CD4-positive, alpha-beta T cell treated with Interleukin-17A for 4 hours (primary cell): ENCODE data around the gene MRPL43.
A peak's percentile ranks its signal among the peaks of the same experiment; 100 is the strongest.
"Not testable (repeated sequence)": the region's sequence is repeated elsewhere in the genome, so short reads cannot be mapped to it uniquely, and the experiment has no call there.

Experiments
- DNase-seq: peaks from one replicate; pipeline ENCODE4 v3.0.0-alpha.2; 2020; ENCODE audit warnings: mixed read lengths

Gene MRPL43

GRCh38 chr10:100986952-100987684, at the start of gene MRPL43, which contains the start of gene TWNK:
Gene MRPL43, minus strand, starts transcription at chr10:100987497. Its CDS starts 54 bp downstream, at chr10:100987443.
Gene TWNK, plus strand, starts transcription at chr10:100987543. Its CDS starts 668 bp downstream, at chr10:100988211.
- peak; percentile 88 for DNase-seq

GRCh38 chr10:101036726-101037125, 49.4 kb upstream of the MRPL43 start:
- no peak for DNase-seq

DNA sequence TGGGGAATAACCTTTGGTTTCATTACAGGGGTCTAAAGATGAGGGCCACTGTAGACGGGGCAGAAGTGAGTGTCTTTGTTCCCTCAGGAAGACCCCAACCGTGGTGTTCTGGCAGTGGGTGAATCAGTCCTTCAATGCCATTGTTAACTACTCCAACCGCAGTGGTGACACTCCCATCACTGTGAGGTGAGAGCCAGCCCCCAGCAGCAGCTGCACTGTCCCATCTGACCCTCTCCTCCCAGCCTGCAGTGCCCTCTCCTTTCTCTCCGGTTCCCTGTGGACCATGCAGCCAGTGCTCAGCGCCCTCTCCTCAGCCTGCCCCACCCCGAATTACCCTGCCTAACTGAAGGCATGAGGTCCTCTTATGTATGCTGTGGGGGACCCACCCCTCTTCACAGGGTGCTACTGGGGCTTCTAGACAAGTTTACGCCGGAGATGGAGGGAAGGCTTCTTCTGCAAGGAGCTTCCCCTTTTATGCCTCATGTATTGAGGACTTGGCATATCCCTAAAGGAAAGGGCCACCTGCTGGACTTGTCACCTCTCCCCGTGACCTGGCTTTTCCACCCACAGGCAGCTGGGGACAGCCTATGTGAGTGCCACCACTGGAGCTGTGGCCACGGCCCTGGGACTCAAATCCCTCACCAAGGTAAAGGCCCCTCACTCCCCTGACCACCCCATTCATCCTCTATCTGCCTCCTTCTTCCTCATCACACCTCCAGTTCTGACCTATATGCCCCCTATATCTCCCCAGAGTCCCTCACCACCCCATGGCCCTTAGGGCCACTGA, 48.8 kb upstream of the MRPL43 start:
- no peak for DNase-seq

- DNase-seq: no peak
These were observed 48.0 kb upstream of the MRPL43 start for GRCh38 chr10:101035314-101035713.

DNA sequence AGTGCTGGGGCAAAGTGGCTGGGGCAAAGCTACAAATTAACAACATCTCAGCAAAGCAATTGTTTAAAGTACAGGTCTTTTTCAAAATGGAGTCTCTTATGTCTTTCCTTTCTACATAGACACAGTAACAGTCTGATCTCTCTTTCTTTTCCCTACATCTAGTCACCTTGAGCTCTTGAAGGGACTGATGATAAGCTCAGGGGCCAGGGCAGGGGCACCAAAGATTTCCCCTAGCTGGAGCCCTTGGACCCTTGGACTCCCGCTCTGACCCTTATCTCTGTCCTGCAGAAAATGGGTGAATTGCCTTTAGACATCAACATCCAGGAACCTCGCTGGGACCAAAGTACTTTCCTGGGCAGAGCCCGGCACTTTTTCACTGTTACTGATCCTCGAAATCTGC, 47.1 kb upstream of the MRPL43 start:
- not testable (repeated sequence) for DNase-seq

GRCh38 chr10:101033276-101033675, 46.0 kb upstream of the MRPL43 start:
- no peak for DNase-seq

GRCh38 chr10:101032637-101033224, 45.4 kb upstream of the MRPL43 start:
- peak; percentile 74 for DNase-seq

DNA sequence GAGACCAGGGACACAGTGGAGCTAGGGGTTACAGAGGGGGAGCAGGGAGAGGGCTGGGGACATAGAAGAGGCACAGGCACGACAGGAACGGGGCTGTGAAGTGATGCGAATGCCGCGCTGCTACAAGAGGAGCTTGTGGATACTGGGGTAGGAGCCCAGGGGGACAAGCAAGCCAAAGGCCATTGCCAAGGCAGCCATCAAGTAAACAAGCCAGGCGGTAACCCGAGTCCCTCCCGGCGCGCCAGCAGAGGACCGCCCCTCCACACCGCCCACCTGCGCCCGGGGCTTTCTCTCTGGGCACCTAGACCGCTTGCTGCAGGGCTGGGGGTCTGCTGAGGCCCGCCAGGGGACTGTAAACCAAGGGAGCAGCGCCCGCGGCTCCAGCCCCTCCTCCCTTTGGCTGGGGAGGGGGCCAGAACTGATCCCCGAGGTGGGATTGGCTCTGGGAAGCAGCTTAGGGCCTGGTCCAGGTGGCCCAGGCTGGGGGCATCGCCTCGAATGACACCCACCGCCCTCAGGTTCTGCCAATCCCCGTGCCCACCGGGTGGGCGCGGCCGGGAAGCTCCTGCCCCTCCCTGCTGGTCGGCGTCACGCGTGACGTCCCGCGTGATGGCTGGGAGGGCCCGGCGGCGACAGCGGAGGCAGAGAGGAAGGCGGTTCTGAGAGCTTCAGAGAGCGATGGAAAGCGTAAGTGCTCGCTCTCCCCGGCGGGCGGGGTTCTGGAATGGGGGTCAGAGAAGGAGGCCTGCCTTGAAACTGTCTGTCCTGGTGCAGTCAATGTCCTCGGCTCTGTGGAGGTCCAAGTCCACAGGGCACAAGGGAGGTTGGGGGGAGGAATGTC, 44.7 kb upstream of the MRPL43 start:
- peak; percentile 85 for DNase-seq

- peak; percentile 98 for DNase-seq
These were observed 44.0 kb upstream of the MRPL43 start, which contains the start of the genes PDZD7 and SFXN3 for GRCh38 chr10:101031128-101031795. Gene PDZD7, minus strand, starts transcription at chr10:101031129. Its CDS starts 910 bp downstream, at chr10:101030219. Gene SFXN3, plus strand, starts transcription at chr10:101031234. Its CDS starts 3,461 bp downstream, at chr10:101034695.

- DNase-seq: no peak
These were observed 43.3 kb upstream of the MRPL43 start for GRCh38 chr10:101030496-101031127.

DNA sequence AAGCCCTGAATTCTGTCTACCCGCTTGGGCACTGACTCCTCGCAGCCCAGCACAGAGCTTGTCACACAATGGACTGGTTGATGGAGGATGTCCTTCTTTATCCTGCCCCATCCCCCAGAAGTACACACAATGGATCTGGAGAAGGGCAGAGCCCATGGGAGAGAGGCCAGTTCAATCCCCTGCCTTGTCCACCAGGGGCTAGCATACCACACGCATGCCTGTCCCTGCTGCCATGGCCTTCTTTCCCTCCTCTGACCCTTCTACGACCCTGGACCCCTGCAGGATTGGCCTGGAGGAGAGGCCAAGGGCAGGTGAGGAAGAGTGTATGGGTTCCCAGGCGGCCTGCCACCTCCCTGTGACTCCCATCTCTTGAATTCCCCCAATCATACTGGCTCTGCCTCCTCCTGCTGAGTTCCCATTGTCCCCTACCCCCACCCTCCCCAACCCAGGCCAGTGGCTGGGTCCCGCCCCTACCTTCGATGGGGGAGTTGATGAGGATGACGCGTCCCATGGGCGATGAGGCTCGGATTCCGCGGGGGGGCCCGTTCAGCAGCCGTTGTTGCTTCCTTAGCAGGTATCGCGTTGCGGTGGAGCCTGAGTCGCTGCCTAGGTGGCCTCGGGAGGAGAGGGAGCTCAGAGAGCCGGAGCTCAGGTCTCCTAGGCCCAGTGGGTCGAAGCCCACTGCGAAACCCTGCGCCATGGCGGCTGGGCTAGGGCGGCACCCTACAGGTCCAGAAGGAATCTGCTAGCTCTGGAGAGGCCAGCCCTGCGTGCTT, 42.4 kb upstream of the MRPL43 start:
- DNase-seq: no peak

DNA sequence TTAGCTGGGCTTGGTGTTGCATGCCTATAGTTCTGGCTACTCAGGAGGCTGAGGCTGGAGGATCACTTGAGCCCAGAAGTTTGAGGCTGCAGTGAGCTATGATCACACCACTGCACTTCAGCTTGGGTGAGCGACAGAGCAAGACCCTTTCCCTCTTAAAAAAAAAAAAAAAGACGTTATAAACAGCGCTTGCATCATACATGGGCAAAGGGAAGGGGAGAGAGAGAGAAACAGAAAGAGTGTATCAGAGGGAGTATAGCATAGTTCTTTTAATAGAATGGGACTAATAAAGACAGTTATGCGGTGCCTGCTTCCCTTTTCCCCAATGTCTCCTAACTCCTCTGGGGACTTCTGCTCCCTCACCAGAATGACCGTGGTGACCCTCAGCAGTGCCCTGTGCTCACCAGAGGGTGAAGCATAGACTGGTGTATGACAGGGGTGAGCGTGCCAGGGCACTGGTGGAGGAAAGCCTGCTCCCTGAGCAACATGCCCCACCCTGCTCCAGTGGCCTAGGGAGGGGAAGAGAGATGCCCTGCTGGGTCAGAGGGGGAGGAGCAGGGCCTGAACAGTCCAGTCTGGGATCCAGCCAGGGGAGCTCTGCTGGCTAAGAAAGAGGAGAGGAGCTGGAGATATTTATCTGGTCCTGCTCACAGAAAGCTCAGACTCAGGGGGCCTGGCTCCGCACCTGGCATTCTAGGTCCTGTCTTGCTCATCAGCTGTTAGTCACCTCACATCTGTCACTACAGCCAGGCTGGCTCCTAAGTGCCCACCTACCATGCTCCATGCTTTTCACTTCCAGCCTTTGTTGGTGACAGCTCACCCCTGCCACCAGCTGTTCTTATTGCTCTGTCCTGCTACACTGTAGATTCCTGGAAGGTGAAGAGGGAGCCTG, 41.4 kb upstream of the MRPL43 start:
- DNase-seq: no peak

DNA sequence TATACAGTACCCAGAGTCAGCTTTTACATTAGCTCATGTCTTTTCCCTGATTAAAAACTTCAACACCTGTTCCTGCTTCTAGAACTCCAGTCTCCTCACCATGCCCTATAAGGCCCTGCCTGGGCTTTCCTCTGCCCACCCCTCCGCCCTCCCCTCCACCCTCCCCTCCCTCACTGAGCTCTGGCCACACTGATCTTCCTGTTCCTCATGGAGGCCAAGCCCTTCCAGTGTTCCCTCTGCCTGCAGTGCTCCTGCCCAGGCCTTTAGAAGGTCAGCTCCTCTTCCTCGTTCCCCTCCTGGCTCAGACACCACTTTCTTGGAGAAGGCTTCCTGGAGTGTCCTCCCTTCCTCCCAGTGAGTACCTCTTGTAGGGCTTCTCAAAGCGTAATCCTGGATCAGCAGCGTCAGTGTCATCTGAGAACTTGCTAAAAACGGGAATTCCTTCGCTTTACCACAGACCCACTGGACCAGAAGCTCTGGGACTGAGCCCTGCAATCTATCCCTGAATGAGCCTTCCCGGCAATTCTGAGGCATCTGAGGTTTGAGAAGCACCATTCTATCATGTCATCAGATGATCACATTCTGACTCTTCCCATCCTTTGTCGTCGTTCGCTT, 39.9 kb upstream of the MRPL43 start:
- no peak for DNase-seq

- DNase-seq: no peak
These were observed 35.8 kb upstream of the MRPL43 start for GRCh38 chr10:101022967-101023705.

DNA sequence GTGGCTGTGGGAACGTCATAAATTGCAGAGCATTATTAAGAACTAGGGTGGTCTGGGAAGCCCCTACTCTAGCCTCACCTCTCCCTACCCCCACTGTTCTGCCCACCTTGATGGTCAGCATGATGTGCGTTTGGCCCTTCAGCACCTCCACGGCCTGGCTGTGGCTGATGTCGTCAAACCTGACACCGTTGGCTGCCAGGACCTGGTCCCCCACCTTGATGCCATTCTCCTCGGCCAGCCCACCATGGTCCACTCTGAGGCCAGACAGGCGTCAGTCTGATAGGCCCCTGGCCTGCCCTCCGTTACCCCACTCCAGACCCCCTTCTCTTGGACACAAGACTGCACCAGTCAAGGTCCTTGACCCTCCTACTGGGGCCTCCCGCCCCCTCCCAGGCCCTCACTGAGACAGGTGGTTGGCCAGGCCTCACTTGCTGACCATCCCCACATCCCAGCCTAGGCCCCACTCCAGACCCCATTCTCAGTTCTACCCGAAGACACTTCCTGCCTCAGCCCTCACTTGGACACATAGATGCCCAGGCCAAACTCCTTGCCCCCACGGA, 34.5 kb upstream of the MRPL43 start:
- no peak for DNase-seq

DNA sequence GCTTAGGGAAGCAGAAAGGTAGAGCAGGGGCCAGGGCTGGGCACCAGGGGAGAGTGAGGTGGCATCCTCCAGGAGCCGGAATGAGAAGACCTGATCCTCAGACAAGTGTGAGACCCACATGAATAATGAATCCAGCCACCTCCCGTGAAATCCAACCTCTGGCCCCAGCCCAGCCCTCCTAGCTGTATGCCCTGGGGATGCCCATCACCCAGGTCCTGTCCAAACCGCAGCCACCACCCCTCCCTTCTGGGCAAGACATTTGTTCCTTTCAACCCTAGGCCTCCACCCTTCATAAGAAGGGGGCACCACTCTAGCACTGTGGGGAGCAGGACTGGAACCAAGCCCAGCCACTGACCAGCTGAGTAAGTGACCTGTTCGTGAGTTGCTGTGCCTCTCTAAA, 33.9 kb upstream of the MRPL43 start:
- no peak for DNase-seq

GRCh38 chr10:101020427-101021075, 33.3 kb upstream of the MRPL43 start:
- DNase-seq: no peak

- no peak for DNase-seq
These were observed 32.1 kb upstream of the MRPL43 start for GRCh38 chr10:101019440-101019703.
